SK-N-SH treated with all-trans-retinoic acid at 6 μM for 48 hours (cell line): ENCODE data around the gene TPSD1.

Experiments
- ARNTL ChIP-seq: fragments of 450-650 bp; formaldehyde crosslinking; IDR thresholded peaks from 2 replicates; pipeline ENCODE4 v1.5.0; 2020; ENCODE audit warnings: low read depth, mild to moderate bottlenecking, moderate library complexity, borderline replicate concordance
- ISL1 ChIP-seq: fragments of 250-450 bp; sonication (Bioruptor Pico); IDR thresholded peaks from 2 replicates; pipeline ENCODE4 v2.1.2; 2022; ENCODE audit warnings: mild to moderate bottlenecking, moderate library complexity
- PPARA ChIP-seq: fragments of 250-450 bp; sonication (Bioruptor Pico); IDR thresholded peaks from 2 replicates; pipeline ENCODE4 v1.5.0; 2020; ENCODE audit warnings: mild to moderate bottlenecking, borderline replicate concordance
- TOX ChIP-seq: fragments of 250-450 bp; sonication (Bioruptor Pico); IDR thresholded peaks from 2 replicates; pipeline ENCODE4 v1.8.0; 2021; ENCODE audit warnings: mild to moderate bottlenecking, moderate library complexity, borderline replicate concordance
- ZC3H10 ChIP-seq: fragments of 250-450 bp; sonication (Bioruptor Pico); IDR thresholded peaks from 2 replicates; pipeline ENCODE4 v1.5.1; 2021; ENCODE audit warnings: mild to moderate bottlenecking, moderate library complexity
- ZFP3 ChIP-seq: fragments of 250-450 bp; sonication (Bioruptor Pico); IDR thresholded peaks from 2 replicates; pipeline ENCODE4 v1.5.0; 2020; ENCODE audit warnings: mild to moderate bottlenecking, moderate library complexity
- ZFP30 ChIP-seq: fragments of 450-650 bp; formaldehyde crosslinking; IDR thresholded peaks from 2 replicates; pipeline ENCODE4 v1.5.0; 2022; ENCODE audit warnings: mild to moderate bottlenecking, moderate library complexity

DNA sequence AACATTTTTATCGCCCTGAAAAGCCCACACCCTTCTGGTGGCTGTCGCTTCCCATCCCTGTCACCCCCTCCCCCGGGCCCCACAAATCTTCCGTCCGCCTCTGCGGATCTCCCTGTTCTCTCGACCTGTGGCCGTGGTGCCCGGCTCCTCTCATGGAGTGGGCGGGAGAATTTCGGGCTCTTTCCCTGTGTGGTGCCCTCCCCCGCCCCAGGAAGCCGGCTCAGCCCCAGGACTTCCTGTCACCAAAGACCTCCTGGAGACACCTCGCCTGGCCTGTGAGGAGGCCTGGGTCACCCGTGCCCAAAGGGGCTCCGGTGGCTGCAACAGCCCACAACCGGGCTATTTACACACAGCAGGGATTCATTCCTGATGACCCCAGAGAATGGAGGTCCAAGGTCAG is 27.4 kb downstream of the TPSD1 start:
- TF ChIP-seq ARNTL (CRISPR knock-in tag) (no peak), ZFP30 (no peak), ZC3H10 (CRISPR knock-in tag) (no peak), ISL1 (CRISPR knock-in tag) (no peak), PPARA (CRISPR knock-in tag) (no peak), ZFP3 (CRISPR knock-in tag) (no peak), TOX (CRISPR knock-in tag) (no peak)
